ENCODE data around the gene SMPD4.
"Not testable (repeated sequence)": the region's sequence is repeated elsewhere in the genome, so short reads cannot be mapped to it uniquely, and the experiment has no call there.

Gene SMPD4

GRCh38 chr2:130190237-130190636, 8.8 kb upstream of the SMPD4 start:
- TF ChIP-seq ZFX (IDR thresholded peaks at IDR 0.05), result no peak
- no peak for TF ChIP-seq CTCF (conservative IDR thresholded peaks at IDR 0.05)
- no peak overlapping the region for H3K27ac ChIP-seq

- not testable (repeated sequence) for H3K27ac ChIP-seq
These were observed 7.6 kb upstream of the SMPD4 start for GRCh38 chr2:130188958-130189357.

- H3K27ac ChIP-seq, result not testable (repeated sequence)
These were observed 6.7 kb upstream of the SMPD4 start for GRCh38 chr2:130187859-130188792.

GRCh38 chr2:130187268-130187667, 5.9 kb upstream of the SMPD4 start:
- no peak for TF ChIP-seq CTCF (conservative IDR thresholded peaks at IDR 0.05)
- no peak for TF ChIP-seq ZFX (IDR thresholded peaks at IDR 0.05)
- no peak overlapping the region for H3K27ac ChIP-seq

GRCh38 chr2:130186391-130186790, 5.0 kb upstream of the SMPD4 start:
- TF ChIP-seq CTCF (conservative IDR thresholded peaks at IDR 0.05) (no peak), ZFX (IDR thresholded peaks at IDR 0.05) (no peak)
- no peak overlapping the region for H3K27ac ChIP-seq

GRCh38 chr2:130185896-130186295, 4.5 kb upstream of the SMPD4 start:
- TF ChIP-seq CTCF (conservative IDR thresholded peaks at IDR 0.05) (no peak), ZFX (IDR thresholded peaks at IDR 0.05) (no peak)
- no peak overlapping the region for H3K27ac ChIP-seq

GRCh38 chr2:130185436-130185835, 4.0 kb upstream of the SMPD4 start:
- H3K27ac ChIP-seq, result no peak overlapping the region

More at GRCh38 chr2:130185436-130185835, 4.0 kb upstream of the SMPD4 start:
- no peak for TF ChIP-seq ZFX (IDR thresholded peaks at IDR 0.05)
- TF ChIP-seq CTCF (conservative IDR thresholded peaks at IDR 0.05), result no peak

Measured in C4-2B (cell line).